PC-3 (cell line): ENCODE results near the gene TRAK1.

Experiments used
- EZH2 ChIP-seq: fragments of 300-600 bp; sonication (generic); IDR thresholded peaks from one replicate; pipeline ENCODE4 v1.6.1; 2017; ENCODE audit warnings: antibody characterized with exemption, mild to moderate bottlenecking, low read length; ENCODE audit not compliant: unreplicated experiment
- EZH2phosphoT487 ChIP-seq: fragments of 300-600 bp; sonication (generic); IDR thresholded peaks from 2 replicates; pipeline ENCODE4 v1.6.1; 2018; ENCODE audit warnings: mild to moderate bottlenecking, antibody characterized with exemption, low read length, borderline replicate concordance
- TF ChIP-seq, protein P1 (sequence below): fragments of 300-600 bp; sonication (generic); conservative IDR thresholded peaks from 2 replicates; pipeline ENCODE4 v1.5.1; 2017; ENCODE audit warnings: antibody characterized with exemption, low read depth, mild to moderate bottlenecking, low read length

DNA sequence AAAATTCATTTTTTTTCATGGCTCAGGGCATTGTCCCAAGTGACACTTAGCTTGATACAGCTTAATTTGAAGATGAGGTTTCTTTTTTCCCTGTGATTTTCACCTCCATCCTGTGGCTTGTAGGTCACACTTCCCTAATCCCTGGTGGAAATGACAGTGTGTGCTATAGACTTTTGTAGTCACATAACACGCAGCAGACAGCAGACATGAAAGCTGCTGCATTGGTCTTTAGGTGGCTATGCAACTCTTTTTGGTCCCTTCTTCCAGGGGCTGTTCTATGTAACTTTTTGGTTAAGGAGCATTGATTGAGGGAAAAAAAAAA lies 38.8 kb downstream of the TRAK1 start:
- TF ChIP-seq EZH2 (no peak), EZH2phosphoT487 (no peak)
- TF ChIP-seq, protein P1, sequence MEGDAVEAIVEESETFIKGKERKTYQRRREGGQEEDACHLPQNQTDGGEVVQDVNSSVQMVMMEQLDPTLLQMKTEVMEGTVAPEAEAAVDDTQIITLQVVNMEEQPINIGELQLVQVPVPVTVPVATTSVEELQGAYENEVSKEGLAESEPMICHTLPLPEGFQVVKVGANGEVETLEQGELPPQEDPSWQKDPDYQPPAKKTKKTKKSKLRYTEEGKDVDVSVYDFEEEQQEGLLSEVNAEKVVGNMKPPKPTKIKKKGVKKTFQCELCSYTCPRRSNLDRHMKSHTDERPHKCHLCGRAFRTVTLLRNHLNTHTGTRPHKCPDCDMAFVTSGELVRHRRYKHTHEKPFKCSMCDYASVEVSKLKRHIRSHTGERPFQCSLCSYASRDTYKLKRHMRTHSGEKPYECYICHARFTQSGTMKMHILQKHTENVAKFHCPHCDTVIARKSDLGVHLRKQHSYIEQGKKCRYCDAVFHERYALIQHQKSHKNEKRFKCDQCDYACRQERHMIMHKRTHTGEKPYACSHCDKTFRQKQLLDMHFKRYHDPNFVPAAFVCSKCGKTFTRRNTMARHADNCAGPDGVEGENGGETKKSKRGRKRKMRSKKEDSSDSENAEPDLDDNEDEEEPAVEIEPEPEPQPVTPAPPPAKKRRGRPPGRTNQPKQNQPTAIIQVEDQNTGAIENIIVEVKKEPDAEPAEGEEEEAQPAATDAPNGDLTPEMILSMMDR: no peak
